HepG2 (cell line): ENCODE measurements around the gene HIGD1A. TPM values are rescaled to one million over a fixed set of nuclear protein-coding genes. Genes with fewer than 3 reads are reported as not detected.

Experiments
- ATAC-seq: fragments of 200-7000 bp; cut with Tn5 transposase; 3 replicates; pipeline ENCODE4 v1.9.1; 2020; ENCODE audit warnings: mild to moderate bottlenecking, moderate library complexity
- BruUV-seq: library from RNA; stranded (reverse); fragments of 400-500 nt; replicated peaks from 2 replicates; lab custom pipeline; 2021; lab: Mats Ljungman, UMichigan
- CTCF ChIA-PET: fragments of 300-600 bp; formaldehyde crosslinking; extraction: SDS; loops from one replicate; lab custom pipeline; 2021; ENCODE audit warnings: low total read pairs, inconsistent platforms, low intra/inter-chr PET ratio; lab: Yijun Ruan, JAX
- POLR2A ChIA-PET: fragments of 350-600 bp; sonication (Branson Sonifier 250); formaldehyde crosslinking; loops from one replicate; lab custom pipeline; 2020; ENCODE audit warnings: antibody characterized with exemption, inconsistent platforms; lab: Yijun Ruan, JAX
- DNase-seq: peaks from one replicate; pipeline ENCODE4 v3.0.0-alpha.2; 2015; ENCODE audit warnings: low spot score
- FAIRE-seq: peaks from 3 replicates; lab custom pipeline; 2011; peaks lifted over from hg19 to GRCh38; lab: Jason Lieb, UNC
- H2AFZ ChIP-seq: one replicate; pipeline ENCODE4 v1.6.1; 2011; ENCODE audit warnings: low read length, inconsistent platforms
- H3K27ac ChIP-seq: fragments of 300-600 bp; 3 replicates; pipeline ENCODE4 v1.8.0; 2011; ENCODE audit warnings: mixed run types, mild to moderate bottlenecking, mixed read lengths, low read length, inconsistent platforms; ENCODE audit not compliant: insufficient read depth; ENCODE audit errors: extremely low read length
- H3K27me3 ChIP-seq, 2 experiments: fragments of 200-600 bp in 1 of 2; 2 replicates in 1 of 2; 3 replicates in 1 of 2; pipeline versions ENCODE4 v1.6.0 to v1.8.0; 2011; ENCODE audit warnings: low read length in 2 of 2, mild to moderate bottlenecking in 2 of 2, moderate library complexity in 2 of 2, inconsistent platforms in 1 of 2; ENCODE audit not compliant: insufficient read depth in 2 of 2, control insufficient read depth in 1 of 2
- H3K36me3 ChIP-seq, 2 experiments: fragments of 200-600 bp in 1 of 2; replicated peaks in 1 of 2; 2 replicates in 1 of 2; 3 replicates in 1 of 2; pipeline versions ENCODE4 v1.5.1 to v1.8.0; 2011; ENCODE audit warnings: low read length in 2 of 2, inconsistent platforms in 1 of 2; ENCODE audit not compliant: insufficient read depth in 2 of 2, control insufficient read depth in 1 of 2
- H3K4me1 ChIP-seq: 2 replicates; pipeline ENCODE4 v1.5.1; 2012; ENCODE audit warnings: low read length, inconsistent platforms; ENCODE audit not compliant: insufficient read depth
- H3K4me2 ChIP-seq: 2 replicates; pipeline ENCODE4 v1.6.0; 2011; ENCODE audit warnings: low read depth, low read length, inconsistent platforms
- H3K4me3 ChIP-seq, 3 experiments: fragments of 200-600 bp in 1 of 3; sonication (generic), shearing (Covaris generic) in 1 of 3; replicated peaks in 1 of 3; 2 replicates each; pipeline ENCODE4 v1.5.1; 2011 to 2016; ENCODE audit warnings: low read length in 3 of 3, inconsistent platforms in 2 of 3, low read depth in 2 of 3, mild to moderate bottlenecking in 2 of 3, control low read depth in 1 of 3, mixed read lengths in 1 of 3; ENCODE audit not compliant: insufficient read depth in 1 of 3
- H3K79me2 ChIP-seq: one replicate; pipeline ENCODE4 v1.6.1; 2011; ENCODE audit warnings: low read length, inconsistent platforms; ENCODE audit not compliant: insufficient read depth
- H3K9ac ChIP-seq: 2 replicates; pipeline ENCODE4 v1.6.0; 2011; ENCODE audit warnings: mild to moderate bottlenecking, low read depth, low read length, inconsistent platforms; ENCODE audit not compliant: insufficient read depth
- H3K9me3 ChIP-seq: 2 replicates; pipeline ENCODE4 v1.5.1; 2012; ENCODE audit warnings: mild to moderate bottlenecking, low read length
- H4K20me1 ChIP-seq: 2 replicates; pipeline ENCODE4 v1.6.0; 2011; ENCODE audit warnings: inconsistent platforms, mild to moderate bottlenecking, low read length, moderate library complexity; ENCODE audit not compliant: insufficient read depth
- ATF7-NPFF ChIP-seq: sonication (generic); formaldehyde crosslinking; IDR thresholded peaks from 2 replicates; pipeline ENCODE4 v1.8.1; 2023; ENCODE audit warnings: mild to moderate bottlenecking, low read depth, missing genetic modification reagents, moderate library complexity
- CREB1 ChIP-seq, 2 experiments: fragments of 450-650 bp in 1 of 2; IDR thresholded peaks; 2 replicates each; pipeline ENCODE4 v1.6.1; 2016 to 2017; ENCODE audit warnings: control low read depth in 1 of 2, mild to moderate bottlenecking in 1 of 2, missing compliant biosample characterization in 1 of 2, missing genetic modification characterization in 1 of 2
- KLF6 ChIP-seq: IDR thresholded peaks from 2 replicates; pipeline ENCODE4 v1.8.0; 2016; ENCODE audit warnings: missing biosample characterization, missing genetic modification reagents
- NCOA5 ChIP-seq: sonication (generic); formaldehyde crosslinking; IDR thresholded peaks from 2 replicates; pipeline ENCODE4 v1.4.0; 2020; ENCODE audit warnings: missing genetic modification reagents
- NFATC3 ChIP-seq: sonication (generic); formaldehyde crosslinking; IDR thresholded peaks from 2 replicates; pipeline ENCODE4 v1.5.1; 2020; ENCODE audit warnings: mild to moderate bottlenecking, missing genetic modification reagents
- RAD51 ChIP-seq: fragments of 450-650 bp; IDR thresholded peaks from 2 replicates; pipeline ENCODE4 v1.6.1; 2016; ENCODE audit warnings: borderline replicate concordance
- ZBTB1 ChIP-seq: sonication (generic); formaldehyde crosslinking; IDR thresholded peaks from 2 replicates; pipeline ENCODE4 v1.4.0; 2020; ENCODE audit warnings: missing genetic modification reagents, borderline replicate concordance
- ZC3H4 ChIP-seq: sonication (generic); formaldehyde crosslinking; IDR thresholded peaks from 2 replicates; pipeline ENCODE4 v1.4.0; 2020; ENCODE audit warnings: missing genetic modification reagents, borderline replicate concordance
- ZFP90 ChIP-seq: sonication (generic); formaldehyde crosslinking; IDR thresholded peaks from 2 replicates; pipeline ENCODE4 v1.8.0; 2022; ENCODE audit warnings: missing genetic modification reagents, mild to moderate bottlenecking, inconsistent platforms, borderline replicate concordance
- ZNF644 ChIP-seq: IDR thresholded peaks from 2 replicates; pipeline ENCODE4 v1.6.1; 2016; ENCODE audit warnings: low read depth
- ZNF788 ChIP-seq: sonication (generic); formaldehyde crosslinking; IDR thresholded peaks from 2 replicates; pipeline ENCODE4 v1.5.0; 2020; ENCODE audit warnings: mild to moderate bottlenecking, missing genetic modification reagents, borderline replicate concordance
- WGBS: methylation state at CpG from one replicate; pipeline ENCODE4 v1.1.6; 2017; ENCODE audit warnings: low lambda C conversion rate; 5-methylcytosine and 5-hydroxymethylcytosine counted together
- in situ Hi-C: cut with HindIII; loops from 2 replicates; pipeline ENCODE4 v1.10.0; 2017; ENCODE audit warnings: low pct_unique_long_range_greater_than_20kb; ENCODE audit not compliant: extremely low pct_ligation_motif_present
- intact Hi-C: fragments of 100-400 bp; cut with micrococcal nuclease; formaldehyde crosslinking; loops from one replicate; pipeline ENCODE4 v1.10.0; 2022; ENCODE audit not compliant: unreplicated experiment
- polyA plus RNA-seq, 8 experiments: library from polyadenylated mRNA; depleted of rRNA in 3 of 8; stranded (reverse) in 7 of 8; unstranded in 1 of 8; fragments of >200 nt; fragmentation: Illumina TruSeq in 4 of 8; extraction: Trizol in 4 of 8; gene quantifications; 2 replicates each; pipeline versions ENCODE4 v1.2.1 to v1.2.3, GENCODE V29; 2011 to 2016; ENCODE audit warnings: low read depth in 4 of 8, missing spikeins in 1 of 8, mixed read lengths in 1 of 8; ENCODE audit not compliant: insufficient read depth in 1 of 8
- total RNA-seq, 5 experiments: library from RNA; depleted of rRNA; stranded (reverse); fragments of >200 nt; fragmentation: Illumina TruSeq; extraction: Trizol; gene quantifications; 2 replicates each; pipeline ENCODE4 v1.2.3, GENCODE V29; 2016; ENCODE audit warnings: low read depth in 1 of 5
- TF ChIP-seq, protein P1 (sequence below): sonication (generic); formaldehyde crosslinking; IDR thresholded peaks from 2 replicates; pipeline ENCODE4 v1.4.0; 2020; ENCODE audit warnings: missing genetic modification reagents, borderline replicate concordance
- TF ChIP-seq, protein P2 (sequence below): sonication (generic); formaldehyde crosslinking; IDR thresholded peaks from 2 replicates; pipeline ENCODE4 v1.5.0; 2020; ENCODE audit warnings: missing genetic modification reagents
- TF ChIP-seq, protein P3 (sequence below): sonication (generic); formaldehyde crosslinking; IDR thresholded peaks from 2 replicates; pipeline ENCODE4 v1.9.0; 2021; ENCODE audit warnings: missing genetic modification reagents, borderline replicate concordance

HIGD1A gene
- total and polyA plus RNA-seq, 2 of the 13 experiments (the other 11 are each of a cell fraction or from before 2014, with no cell fraction given) = 222 to 253 TPM

DNA sequence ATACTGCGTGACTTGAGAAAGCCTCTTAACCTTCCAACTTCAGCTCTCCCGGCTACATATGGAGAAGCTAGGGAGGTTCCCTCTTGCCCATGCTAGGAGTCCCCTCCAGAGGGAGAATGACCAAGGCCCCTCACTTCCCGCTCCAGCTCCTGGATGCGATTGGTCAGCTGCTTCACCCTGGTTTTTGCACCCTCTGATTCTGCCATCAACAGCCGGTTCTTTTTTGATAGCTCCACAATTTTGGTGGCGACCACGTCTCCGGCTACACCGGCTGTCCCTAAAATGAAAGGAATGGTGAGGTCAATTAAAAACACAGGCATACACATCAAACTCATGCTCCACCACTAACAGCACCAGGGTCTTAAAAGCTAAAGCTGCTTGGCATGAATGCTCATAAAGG lies 51.8 kb downstream of the HIGD1A start (continued):
- no peak for TF ChIP-seq ATF7-NPFF (CRISPR knock-in tag)
- TF ChIP-seq, protein P1, sequence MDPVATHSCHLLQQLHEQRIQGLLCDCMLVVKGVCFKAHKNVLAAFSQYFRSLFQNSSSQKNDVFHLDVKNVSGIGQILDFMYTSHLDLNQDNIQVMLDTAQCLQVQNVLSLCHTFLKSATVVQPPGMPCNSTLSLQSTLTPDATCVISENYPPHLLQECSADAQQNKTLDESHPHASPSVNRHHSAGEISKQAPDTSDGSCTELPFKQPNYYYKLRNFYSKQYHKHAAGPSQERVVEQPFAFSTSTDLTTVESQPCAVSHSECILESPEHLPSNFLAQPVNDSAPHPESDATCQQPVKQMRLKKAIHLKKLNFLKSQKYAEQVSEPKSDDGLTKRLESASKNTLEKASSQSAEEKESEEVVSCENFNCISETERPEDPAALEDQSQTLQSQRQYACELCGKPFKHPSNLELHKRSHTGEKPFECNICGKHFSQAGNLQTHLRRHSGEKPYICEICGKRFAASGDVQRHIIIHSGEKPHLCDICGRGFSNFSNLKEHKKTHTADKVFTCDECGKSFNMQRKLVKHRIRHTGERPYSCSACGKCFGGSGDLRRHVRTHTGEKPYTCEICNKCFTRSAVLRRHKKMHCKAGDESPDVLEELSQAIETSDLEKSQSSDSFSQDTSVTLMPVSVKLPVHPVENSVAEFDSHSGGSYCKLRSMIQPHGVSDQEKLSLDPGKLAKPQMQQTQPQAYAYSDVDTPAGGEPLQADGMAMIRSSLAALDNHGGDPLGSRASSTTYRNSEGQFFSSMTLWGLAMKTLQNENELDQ (CRISPR knock-in tag) = no peak

DNA sequence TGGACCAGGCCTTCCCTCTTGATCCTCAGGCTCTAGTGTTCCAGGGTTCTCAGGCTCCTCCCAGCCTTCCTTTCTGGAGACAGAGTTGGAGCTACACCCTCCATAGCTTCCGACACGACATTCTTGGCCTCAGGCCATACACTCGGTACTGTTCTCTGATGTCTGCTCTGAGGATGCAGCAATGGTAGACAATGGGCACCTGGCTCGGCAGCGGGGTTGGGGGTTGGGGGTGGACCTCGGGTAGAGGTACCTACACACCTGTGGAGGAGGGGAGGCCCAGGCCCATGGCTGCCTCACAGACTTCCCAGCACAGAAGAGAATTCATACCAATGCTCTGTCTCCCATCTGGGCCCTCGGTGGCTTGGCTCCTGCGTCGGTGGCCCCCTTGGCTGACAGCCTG lies 52.7 kb downstream of the HIGD1A start:
- H3K27me3 ChIP-seq = no peaks in the 10 kb centered on the region
- CTCF ChIA-PET = no interaction called here
- no peaks in the 10 kb centered on the region for H3K79me2 ChIP-seq
- H4K20me1 ChIP-seq = no peaks in the 10 kb centered on the region
- in situ Hi-C loops = no loop called here
- H3K4me1 ChIP-seq = peaks cover 53% of the 10 kb centered on the region
- H2AFZ ChIP-seq = no peak overlapping the region
- no peak overlapping the region for H3K9ac ChIP-seq
- DNase-seq = no peak
- 71% methylated on average over 8 of the region's 9 CpGs for WGBS
- no peak overlapping the region for H3K4me2 ChIP-seq
- no TSS peak for BruUV-seq
- no peak for TF ChIP-seq ZFP90
- TF ChIP-seq, all 625 proteins: peak for 0
- Histone ChIP-seq H3K4me3 (no peak overlapping the region), H3K9me3 (no peaks in the 10 kb centered on the region), H3K36me3 (no peaks in the 10 kb centered on the region), H3K27ac (no peak overlapping the region)
- intact Hi-C loops = no loop called here
- no peak for ATAC-seq
- no peak for FAIRE-seq
- POLR2A ChIA-PET = no interaction called here

DNA sequence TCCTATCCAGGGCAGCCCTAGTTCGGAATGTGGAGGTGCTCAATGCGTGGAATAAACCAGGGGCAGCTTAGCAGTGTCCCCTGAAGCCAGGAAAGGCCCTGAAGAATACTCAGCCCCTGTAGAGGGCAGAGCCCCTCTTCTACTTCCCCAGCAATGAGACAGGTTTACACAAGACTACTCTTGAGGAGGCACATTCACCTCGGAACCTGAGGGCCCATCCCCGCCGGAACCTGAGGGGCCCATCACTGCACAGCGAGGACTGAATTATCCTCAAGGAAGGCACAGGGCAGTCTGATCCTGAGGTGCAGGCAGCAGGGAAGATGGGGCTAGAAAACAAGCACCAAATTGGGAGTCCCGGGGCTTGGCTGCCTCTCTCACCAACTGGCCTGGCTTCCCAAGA lies 53.5 kb downstream of the HIGD1A start:
- no TSS peak for BruUV-seq
- intact Hi-C loops = no loop called here
- CTCF ChIA-PET = no interaction called here
- TF ChIP-seq ZBTB1 (no peak), CREB1 (IDR thresholded peaks at IDR 0.05) (no peak), CREB1 (CRISPR knock-in tag; IDR thresholded peaks at IDR 0.05) (no peak), KLF6 (CRISPR knock-in tag) (no peak), ZC3H4 (no peak), ZNF788 (CRISPR knock-in tag) (no peak), ZNF644 (CRISPR knock-in tag) (no peak), RAD51 (no peak), NCOA5 (CRISPR knock-in tag) (no peak), NFATC3 (no peak)
- TF ChIP-seq, protein P2, sequence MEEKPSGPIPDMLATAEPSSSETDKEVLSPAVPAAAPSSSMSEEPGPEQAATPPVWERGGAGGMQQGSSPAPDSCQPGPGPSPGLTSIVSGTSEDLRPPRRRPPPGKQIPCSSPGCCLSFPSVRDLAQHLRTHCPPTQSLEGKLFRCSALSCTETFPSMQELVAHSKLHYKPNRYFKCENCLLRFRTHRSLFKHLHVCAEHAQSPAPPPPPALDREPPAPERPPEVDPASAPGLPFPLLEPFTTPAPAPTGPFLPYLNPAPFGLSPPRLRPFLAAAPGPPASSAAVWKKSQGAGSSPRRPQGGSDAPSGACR = no peak
- TF ChIP-seq, protein P3, sequence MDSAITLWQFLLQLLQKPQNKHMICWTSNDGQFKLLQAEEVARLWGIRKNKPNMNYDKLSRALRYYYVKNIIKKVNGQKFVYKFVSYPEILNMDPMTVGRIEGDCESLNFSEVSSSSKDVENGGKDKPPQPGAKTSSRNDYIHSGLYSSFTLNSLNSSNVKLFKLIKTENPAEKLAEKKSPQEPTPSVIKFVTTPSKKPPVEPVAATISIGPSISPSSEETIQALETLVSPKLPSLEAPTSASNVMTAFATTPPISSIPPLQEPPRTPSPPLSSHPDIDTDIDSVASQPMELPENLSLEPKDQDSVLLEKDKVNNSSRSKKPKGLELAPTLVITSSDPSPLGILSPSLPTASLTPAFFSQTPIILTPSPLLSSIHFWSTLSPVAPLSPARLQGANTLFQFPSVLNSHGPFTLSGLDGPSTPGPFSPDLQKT (CRISPR knock-in tag) = no peak

More for the DNA sequence above, 53.5 kb downstream of the HIGD1A start:
- Histone ChIP-seq H3K4me3 (no peak overlapping the region), H3K27ac (no peak overlapping the region), H3K4me2 (no peak overlapping the region), H3K9me3 (no peaks in the 10 kb centered on the region), H3K27me3 (no peaks in the 10 kb centered on the region), H3K4me1 (peaks cover 53% of the 10 kb centered on the region), H2AFZ (no peak overlapping the region), H3K9ac (no peak overlapping the region), H3K36me3 (no peaks in the 10 kb centered on the region), H3K79me2 (no peaks in the 10 kb centered on the region), H4K20me1 (no peaks in the 10 kb centered on the region)
- no peak for FAIRE-seq
- in situ Hi-C loops = no loop called here
- POLR2A ChIA-PET = interaction anchor here (1.9 kb wide), 1 partner anchor 54 kb away, joined by 9 read pairs; the partner anchor contains the start of gene HIGD1A
- no peak for DNase-seq
- ATAC-seq = no peak
- WGBS = 98% methylated on average over 6 of the region's 7 CpGs
